GM21737 (cell line): ENCODE data around the gene PGM3.

Experiments
- ATAC-seq: cut with Tn5 transposase; IDR thresholded peaks from one replicate; pipeline ENCODE4 v1.9.1; 2021; ENCODE audit warnings: mild to moderate bottlenecking, moderate library complexity; ENCODE audit not compliant: unreplicated experiment

The PGM3 gene

GRCh38 chr6:83183082-83183828 is 9.8 kb downstream of the PGM3 start:
- no peak for ATAC-seq

GRCh38 chr6:83182114-83182513 is 11.0 kb downstream of the PGM3 start:
- ATAC-seq, result no peak

GRCh38 chr6:83180426-83180950 is 12.6 kb downstream of the PGM3 start:
- ATAC-seq, result no peak

GRCh38 chr6:83176246-83176645 is 16.8 kb downstream of the PGM3 start:
- ATAC-seq, result no peak

- ATAC-seq, result no peak
Observed at GRCh38 chr6:83169511-83169910, 23.6 kb downstream of the PGM3 start.

GRCh38 chr6:83169106-83169505 is 24.0 kb downstream of the PGM3 start:
- no peak for ATAC-seq

- ATAC-seq, result no peak
Observed at GRCh38 chr6:83168556-83168955, 24.5 kb downstream of the PGM3 start.

DNA sequence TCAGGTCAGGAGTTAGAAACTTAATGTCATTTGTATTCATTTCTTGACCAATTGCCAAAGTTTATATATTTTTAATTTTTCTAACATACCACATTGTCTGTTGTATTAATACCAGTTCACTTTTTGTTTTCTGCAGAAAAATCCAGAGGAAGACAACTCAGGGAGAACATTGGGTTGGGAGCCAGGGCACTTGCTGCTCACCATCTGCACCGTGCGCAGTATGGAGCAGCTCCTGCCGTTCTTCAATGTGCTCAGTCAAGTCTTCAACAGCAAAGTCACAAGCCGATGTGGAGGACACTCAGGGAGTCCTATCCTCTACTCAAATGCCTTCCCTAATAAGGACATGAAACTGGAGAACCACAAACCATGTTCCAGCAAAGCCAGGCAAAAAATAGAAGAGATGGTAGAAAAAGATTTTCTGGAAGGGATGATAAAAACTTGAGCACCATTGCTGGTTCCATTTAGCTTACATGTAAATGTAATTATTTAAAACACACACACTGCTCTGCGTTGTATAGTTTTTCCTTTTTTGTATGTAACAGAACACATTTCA is 25.3 kb downstream of the PGM3 start:
- ATAC-seq, result no peak

GRCh38 chr6:83160167-83160566 is 32.9 kb downstream of the PGM3 start:
- no peak for ATAC-seq

DNA sequence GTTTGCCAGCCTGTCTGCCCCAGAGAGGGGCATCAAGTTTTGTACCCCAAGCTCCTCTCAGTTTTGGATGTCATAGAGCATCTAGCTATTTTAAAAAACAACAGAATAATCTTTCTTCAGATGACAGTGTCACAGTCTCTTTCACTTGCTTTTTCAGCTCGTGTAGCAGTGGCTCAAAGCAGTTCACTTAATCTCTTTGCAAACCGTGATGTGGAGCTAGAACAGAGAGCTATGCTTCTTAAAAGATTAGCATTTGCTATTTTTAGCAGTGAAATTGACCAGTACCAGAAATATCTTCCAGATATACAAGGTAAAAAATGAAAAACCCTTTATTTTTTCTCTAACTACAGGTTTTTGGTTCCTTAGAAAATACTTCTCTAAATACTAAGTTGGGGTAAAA is 37.3 kb downstream of the PGM3 start:
- no peak for ATAC-seq

DNA sequence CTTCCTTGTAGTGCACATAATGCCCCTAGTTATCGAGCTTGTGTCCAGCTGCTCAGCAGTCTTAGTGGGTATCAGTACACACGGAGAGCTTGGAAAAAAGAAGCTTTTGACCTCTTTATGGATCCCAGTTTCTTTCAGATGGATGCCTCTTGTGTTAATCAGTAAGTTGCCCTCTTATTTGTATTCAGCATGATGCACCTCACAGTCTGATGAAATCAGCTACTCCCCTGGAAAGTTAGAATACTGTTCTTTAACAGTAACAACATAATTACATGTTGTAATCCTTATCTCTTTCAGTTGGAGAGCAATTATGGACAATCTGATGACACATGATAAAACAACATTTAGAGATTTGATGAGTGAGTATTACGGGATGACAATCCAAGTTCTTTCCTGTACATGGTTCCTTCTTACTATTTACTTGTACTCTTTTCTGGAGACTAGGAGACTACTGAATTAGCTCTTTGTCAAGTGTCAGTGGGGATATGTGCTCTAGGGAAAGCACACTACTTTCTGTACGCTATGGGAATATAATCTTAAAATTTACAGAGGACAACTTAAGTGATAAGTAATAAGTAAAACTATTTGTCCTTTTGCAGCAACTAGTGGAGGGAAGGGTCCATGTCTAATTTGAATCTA is 39.1 kb downstream of the PGM3 start:
- ATAC-seq, result no peak

GRCh38 chr6:83152913-83153312 is 40.2 kb downstream of the PGM3 start:
- ATAC-seq, result no peak

GRCh38 chr6:83151114-83151513 is 42.0 kb downstream of the PGM3 start:
- ATAC-seq, result no peak

DNA sequence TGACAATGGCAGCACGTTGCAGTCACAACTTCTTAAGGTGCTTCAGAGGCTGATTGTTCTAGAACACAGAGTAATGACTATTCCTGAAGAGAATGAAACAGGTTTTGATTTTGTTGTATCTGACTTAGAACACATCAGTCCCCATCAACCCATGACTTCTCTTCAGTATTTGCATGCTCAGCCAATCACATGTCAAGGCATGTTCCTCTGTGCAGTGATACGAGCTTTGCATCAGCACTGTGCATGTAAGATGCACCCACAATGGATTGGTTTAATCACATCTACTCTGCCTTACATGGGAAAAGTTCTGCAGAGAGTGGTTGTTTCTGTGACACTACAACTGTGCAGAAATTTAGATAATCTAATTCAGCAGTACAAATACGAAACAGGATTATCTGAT is 54.3 kb downstream of the PGM3 start:
- no peak for ATAC-seq

- ATAC-seq, result no peak
Observed at GRCh38 chr6:83138118-83138722, 54.8 kb downstream of the PGM3 start.

- ATAC-seq, result no peak
Observed at GRCh38 chr6:83132121-83132520, 60.9 kb downstream of the PGM3 start.

DNA sequence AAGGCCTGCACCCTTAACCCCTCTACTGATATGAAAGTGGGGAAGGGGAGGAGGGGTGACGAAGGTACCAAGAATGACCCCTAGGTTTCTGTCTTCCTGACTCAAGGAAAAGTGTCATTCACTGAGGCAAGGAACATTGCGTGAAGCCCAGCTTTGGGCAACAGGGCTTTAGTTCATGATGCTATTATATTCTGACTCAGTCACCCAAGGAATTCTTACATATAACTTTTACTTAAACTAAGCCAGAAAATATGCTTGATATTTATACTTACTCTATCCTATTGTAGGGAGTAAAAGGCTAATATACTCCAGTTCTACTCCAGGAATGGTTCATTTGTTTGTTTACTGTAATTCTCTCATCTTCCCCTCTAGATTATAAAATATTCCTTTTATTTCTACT is 65.1 kb downstream of the PGM3 start:
- no peak for ATAC-seq

DNA sequence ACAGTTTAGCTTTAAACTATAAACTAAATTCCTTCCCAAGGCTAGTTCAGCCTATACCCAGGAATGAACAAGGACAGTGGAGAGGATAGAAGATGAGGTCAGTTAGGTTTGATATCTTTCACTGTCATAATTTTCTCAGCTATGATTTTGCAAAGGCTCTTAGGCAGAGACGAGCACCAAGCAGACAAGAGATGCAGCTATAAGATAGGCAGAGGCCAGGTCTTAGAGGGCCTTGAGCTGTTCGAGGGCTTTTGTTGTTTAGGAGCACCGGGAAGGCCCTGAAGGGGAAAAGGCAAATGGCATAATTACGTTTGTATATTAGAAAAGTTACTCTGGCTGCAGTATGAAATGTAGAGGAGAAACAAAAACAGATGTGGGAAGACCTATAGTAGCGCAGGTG is 65.8 kb downstream of the PGM3 start:
- no peak for ATAC-seq

DNA sequence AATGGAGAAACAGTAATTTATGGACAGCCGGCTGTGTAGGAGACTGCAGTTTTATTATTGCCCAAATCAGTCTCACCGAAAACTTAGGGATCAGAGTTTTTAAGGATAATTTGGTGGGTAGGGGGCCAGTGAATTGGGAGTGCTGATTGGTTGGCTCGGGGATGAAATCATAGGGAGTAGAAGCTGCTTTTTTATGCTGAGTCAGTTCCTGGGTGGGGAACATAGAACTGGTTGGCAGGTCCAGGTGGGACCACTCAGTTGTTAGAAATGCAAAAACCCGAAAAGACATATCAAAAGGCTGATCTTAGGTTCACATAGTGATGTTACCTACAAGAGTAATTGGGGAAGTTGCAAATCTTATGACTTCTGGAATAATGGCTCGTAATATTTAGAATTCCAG is 66.3 kb downstream of the PGM3 start:
- ATAC-seq, result no peak

DNA sequence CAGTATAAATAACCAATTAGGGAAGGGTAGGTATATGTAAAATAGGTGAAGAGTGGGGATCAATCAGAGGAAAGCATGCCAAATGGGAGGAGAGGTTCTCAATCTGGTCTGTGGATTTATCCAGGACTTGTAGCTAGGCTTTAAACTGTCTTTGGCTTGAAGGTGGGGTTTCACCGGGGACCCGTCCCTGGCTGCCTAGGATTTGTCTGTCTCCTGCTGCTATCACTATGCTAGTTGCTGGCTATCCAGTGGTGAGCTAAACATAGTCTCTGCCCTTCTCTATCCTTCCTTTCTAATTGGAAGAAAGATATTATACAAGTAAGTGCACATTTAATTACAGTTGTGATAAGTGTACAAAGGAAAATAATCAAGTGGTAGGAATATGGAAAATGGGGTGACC is 66.8 kb downstream of the PGM3 start:
- ATAC-seq, result no peak

DNA sequence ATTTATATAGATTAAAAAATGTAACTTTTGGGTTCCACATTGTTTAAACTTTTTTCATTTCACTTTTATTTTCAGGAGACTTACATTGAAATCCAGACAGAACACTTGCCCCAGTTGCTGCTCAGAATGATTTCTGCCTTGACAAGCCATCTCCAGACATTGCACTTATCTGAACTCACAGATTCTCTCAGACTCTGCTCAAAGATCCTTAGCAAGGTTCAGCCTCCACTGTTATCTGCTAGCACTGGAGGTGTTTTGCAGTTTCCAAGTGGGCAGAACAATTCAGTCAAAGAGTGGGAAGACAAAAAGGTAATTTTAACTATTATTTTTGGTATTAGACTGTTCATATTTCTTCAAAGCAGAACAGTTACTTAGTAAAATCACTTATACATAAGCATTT is 67.6 kb downstream of the PGM3 start:
- ATAC-seq, result no peak

DNA sequence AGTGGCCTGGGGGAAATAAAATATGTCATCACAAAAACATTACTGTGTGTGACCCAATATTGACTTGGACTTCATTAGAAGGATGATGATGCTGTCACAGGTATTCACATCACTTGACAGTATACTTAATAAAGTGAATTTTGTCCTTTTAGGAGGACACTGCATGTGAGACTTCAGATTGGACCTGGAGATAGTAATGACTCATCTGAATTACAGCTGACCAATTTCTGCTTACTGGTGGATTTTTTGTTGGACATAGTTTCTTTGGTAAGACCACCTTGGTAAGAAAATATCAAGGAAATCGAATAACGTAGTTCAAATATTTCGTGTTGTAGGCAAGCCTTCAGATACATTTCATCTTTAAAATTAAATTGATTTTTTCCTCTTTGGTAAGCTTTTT is 68.5 kb downstream of the PGM3 start:
- ATAC-seq, result no peak
